Cortex of kidney (tissue), 1 donor: Measurements from ENCODE around the gene BEST4.
"Not testable (repeated sequence)": the region's sequence is repeated elsewhere in the genome, so short reads cannot be mapped to it uniquely, and the experiment has no call there.

Source experiments
- DNase-seq: peaks from one replicate; lab custom pipeline; 2025; lab: John Stamatoyannopoulos, UW

Gene BEST4

GRCh38 chr1:44788120-44788860 lies at the start of gene BEST4:
Gene BEST4, minus strand, starts transcription at chr1:44788170. Its CDS starts 465 bp downstream, at chr1:44787705.
- no peak for DNase-seq

- no peak for DNase-seq
Measured at GRCh38 chr1:44835738-44836675, 48.0 kb upstream of the BEST4 start.

GRCh38 chr1:44834328-44834727 lies 46.4 kb upstream of the BEST4 start:
- no peak for DNase-seq

- DNase-seq, result no peak
Measured at GRCh38 chr1:44832056-44832705, 44.2 kb upstream of the BEST4 start.

GRCh38 chr1:44831516-44831915 lies 43.5 kb upstream of the BEST4 start:
- DNase-seq, result no peak

DNA sequence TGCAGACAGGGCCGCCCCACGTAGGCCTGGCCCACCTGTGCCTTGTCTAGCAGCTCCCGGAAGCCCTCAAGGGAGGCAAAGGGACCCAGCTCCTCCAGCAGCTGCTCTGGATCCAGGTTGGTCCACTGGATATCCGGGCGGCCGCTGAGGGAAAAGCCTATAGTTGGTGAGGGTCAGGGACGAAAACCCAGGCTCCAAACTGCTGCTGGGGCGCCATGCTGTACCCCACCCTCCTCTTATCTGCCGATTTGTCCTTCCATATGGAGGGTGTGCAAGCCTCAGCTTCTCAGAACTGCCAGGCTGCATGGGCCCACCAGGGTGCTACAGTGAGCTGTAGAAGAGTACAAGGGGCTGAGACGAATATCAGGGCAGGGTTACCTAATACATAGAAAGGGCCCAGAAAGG lies 42.9 kb upstream of the BEST4 start:
- no peak for DNase-seq

- no peak for DNase-seq
Measured at GRCh38 chr1:44829506-44830384, 41.8 kb upstream of the BEST4 start.

DNA sequence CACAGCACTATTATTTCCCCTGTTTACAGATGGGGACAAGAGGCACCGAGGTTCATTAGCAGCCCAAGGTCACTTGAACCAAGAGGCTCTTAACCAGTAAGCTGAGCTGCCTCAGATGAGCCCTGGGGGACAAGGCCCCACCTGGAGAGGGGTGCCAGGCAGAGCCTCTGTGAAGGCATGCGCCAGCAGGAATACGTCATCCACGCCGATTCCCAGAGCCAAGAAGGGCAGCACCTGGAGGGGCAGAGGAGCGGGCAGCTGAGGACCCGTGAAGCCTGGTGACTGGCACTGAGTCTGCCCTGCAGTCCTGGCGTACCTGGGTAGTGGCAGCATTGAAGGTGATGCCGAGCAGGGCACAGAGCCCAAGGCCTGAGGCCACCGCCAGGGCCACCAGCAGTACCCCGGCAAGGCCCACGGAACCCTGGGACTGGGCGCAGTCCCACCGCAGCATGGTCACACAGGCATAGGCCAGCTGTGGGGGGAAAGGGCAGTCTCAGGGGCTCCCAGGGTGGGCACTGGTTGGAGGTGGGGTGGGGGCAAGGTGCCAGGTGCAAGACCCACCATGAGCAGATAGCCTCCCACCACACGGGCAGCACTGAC lies 41.0 kb upstream of the BEST4 start:
- DNase-seq, result no peak

DNA sequence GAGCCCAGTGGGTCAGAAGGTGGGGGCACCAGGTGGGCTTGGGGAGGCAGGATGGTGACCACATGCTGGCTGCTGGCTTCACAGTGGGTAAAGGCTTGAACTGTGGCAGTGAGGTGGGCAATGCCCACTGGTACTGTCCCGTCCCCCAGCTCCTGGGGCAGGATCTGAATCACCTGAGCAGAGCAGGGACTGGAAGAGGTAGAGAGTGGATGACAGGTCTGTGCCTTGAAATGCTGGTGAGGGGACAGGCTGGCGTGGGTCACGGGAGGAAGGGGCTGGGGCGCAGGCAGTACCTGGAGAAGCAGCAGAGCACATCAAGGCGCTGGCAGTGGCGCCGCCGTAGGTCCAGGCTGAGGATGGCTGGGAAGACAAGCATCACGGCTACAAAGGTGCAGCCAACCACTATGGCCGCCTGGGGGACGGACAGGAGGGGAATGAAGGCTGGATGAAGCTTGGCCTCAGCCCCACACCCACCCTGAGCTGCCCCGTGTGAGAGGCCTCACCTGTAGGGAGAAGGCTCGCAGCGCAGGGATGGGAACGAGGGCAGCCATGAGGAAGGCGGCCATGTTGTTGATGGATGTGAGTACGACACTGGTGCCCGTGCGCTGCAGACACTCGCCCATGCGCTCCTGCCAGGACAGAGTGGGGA lies 40.2 kb upstream of the BEST4 start:
- DNase-seq, result no peak

DNA sequence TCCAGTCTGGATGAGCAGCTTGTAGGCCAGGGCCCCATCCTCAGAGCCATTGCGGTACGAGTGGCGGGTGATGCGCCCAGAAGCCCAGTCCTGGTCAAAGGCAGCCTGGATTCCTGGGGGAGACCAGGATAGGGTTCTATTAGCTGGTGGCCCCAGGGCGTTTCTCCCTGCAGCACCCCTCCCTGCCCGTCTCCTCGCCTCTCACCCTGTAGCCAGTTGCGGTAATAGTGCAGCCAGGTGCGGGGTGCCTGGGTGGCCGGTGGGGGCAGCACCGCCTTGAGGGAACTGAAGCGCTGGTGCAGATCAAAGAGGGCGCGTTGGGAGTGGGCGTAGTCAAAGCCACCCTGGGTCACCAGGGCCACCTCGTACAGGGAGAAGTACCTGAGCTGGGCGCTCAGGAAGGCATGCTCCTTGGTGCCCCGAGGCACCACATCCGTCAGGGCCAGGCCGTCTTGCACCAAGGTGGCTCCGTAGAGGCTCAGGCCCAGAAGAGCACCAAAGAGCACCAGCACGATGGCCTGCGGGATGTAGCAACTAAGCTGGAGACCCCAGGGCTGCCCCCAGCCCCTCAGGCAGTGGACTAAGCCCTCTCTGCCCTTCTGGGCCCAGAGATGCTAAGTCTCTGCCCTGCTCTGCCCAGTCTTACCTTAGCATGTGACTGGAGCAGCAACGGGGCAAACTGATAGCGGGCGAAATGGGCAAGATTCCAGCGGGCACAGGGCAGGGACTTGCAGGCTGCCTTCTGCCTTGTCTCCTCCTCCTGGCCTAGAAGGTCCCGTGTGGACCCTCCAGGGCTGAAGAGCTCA lies 39.4 kb upstream of the BEST4 start:
- no peak for DNase-seq

- DNase-seq, result no peak
Measured at GRCh38 chr1:44826375-44827196, 38.6 kb upstream of the BEST4 start.

DNA sequence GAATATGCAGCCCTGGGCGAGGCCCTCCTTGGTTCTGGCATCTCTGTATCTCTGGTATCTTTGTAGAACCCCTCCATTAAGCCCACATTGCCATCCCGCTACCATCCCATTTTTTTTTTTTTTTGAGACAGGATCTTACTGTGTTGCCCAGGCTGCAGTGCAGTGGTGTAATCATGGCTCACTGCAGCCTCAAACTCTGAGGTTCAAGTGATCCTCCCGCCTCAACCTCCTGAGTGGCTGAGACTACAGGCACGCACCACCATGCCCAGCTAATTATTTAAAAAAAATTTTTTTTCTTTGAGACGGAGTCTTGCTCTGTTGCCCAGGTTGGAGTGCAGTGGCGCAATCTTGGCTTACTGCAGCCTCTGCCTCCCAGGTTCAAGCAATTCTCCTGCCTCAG lies 36.4 kb upstream of the BEST4 start:
- DNase-seq, result not testable (repeated sequence)

- DNase-seq, result no peak
Measured at GRCh38 chr1:44822981-44823451, 35.0 kb upstream of the BEST4 start.

DNA sequence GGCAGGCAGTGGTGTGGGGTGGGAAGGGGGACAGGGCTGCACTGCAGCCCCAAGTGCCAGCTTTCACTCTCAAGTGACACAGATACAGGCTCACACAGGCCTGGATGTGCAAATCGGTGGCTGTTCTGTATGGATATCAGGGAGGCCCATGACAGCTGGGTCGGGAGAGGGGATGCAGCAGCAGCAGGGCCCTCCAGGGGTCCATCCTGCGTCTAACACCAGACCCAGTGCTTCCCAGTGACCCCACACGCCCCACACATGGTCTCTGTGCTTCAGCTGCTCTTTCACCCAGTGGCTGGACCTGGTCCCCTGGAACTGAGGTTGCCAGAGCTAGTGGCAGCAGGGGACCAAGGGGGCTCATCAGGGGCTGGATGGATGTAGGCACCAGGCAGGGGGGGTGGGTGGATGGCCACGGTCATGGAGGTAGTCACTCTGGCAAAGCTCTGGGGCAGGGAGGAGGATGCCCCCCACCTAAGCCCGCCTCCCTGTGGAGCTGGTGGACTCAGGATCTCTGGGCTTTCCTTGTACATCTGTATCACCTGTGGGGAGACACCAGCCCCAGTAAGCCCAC lies 34.2 kb upstream of the BEST4 start:
- no peak for DNase-seq

DNA sequence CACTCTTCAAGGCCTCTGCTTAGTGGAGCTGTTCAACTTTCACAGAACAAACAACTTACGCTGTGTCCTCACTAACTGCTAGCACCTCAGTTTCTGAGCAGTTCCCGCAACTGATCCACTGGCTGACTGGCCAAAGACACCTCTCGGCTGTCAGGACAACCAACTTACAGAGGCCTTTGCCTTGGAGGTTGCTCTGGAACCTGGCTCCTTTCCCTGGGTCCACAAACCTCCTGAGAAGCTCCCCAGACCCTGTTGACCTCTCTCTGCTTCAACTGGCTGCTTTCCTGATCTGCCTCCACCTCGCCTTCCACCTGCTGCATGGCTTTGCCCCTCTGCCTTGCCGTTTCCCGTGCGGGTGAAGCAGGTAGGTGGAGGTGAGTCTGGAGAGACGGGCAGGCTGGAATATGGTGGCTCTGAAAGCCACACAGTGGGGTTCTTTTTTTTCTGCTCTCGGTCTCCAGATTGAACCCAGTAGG lies 33.3 kb upstream of the BEST4 start:
- DNase-seq, result no peak

- no peak for DNase-seq
Measured at GRCh38 chr1:44820328-44821239, 32.6 kb upstream of the BEST4 start.
